Prostate gland (tissue), 2 donors: ENCODE measurements around the gene GZMM. TPM values are rescaled to one million over a fixed set of nuclear protein-coding genes. Genes with fewer than 3 reads are reported as not detected.
A peak's percentile ranks its signal among the peaks of the same experiment; 100 is the strongest.

Experiments used
- DNase-seq: peaks from one replicate; pipeline ENCODE4 v3.0.0-alpha.2; 2019; ENCODE audit warnings: low spot score
- H3K27ac ChIP-seq, 2 donors: fragments of 200-600 bp; sonication (generic); 2 replicates each; pipeline ENCODE4 v1.5.1; 2017 to 2019
- H3K27me3 ChIP-seq: fragments of 200-600 bp; sonication (generic); replicated peaks from 2 replicates; pipeline ENCODE4 v1.5.1; 2019; ENCODE audit not compliant: insufficient read depth
- H3K36me3 ChIP-seq, 2 donors: fragments of 200-600 bp; sonication (generic); 1 replicate in 1 of 2; 2 replicates in 1 of 2; pipeline versions ENCODE4 v1.5.1 to v1.8.1; 2017 to 2019
- H3K4me1 ChIP-seq: fragments of 200-600 bp; sonication (generic); replicated peaks from 2 replicates; pipeline ENCODE4 v1.5.1; 2019
- H3K4me3 ChIP-seq, 2 donors: fragments of 200-600 bp; sonication (generic); 2 replicates each; pipeline ENCODE4 v1.5.1; 2017 to 2019
- H3K9me3 ChIP-seq: fragments of 200-600 bp; sonication (generic); 2 replicates; pipeline ENCODE4 v1.5.1; 2017
- CTCF ChIP-seq, 4 experiments: fragments of 200-600 bp in 2 of 4; fragments of 450-650 bp in 2 of 4; sonication (generic) in 2 of 4; IDR thresholded peaks; 1 replicate in 3 of 4; 2 replicates in 1 of 4; pipeline ENCODE4 v1.5.1; 2016 to 2019; ENCODE audit warnings: antibody characterized with exemption in 4 of 4, mild to moderate bottlenecking in 2 of 4, moderate library complexity in 2 of 4
- POLR2A ChIP-seq: fragments of 450-650 bp; IDR thresholded peaks from one replicate; pipeline ENCODE4 v1.6.1; 2016; ENCODE audit warnings: antibody characterized with exemption, mild to moderate bottlenecking
- POLR2AphosphoS5 ChIP-seq: sonication (generic); formaldehyde crosslinking; IDR thresholded peaks from one replicate; pipeline ENCODE4 v1.6.1; 2017; ENCODE audit warnings: antibody characterized with exemption
- WGBS: methylation state at CpG from one replicate; pipeline ENCODE4 v1.1.5; 2018; 5-methylcytosine and 5-hydroxymethylcytosine counted together
- intact Hi-C: fragments of 100-400 bp; cut with DNase I; formaldehyde crosslinking; loops from one replicate; pipeline ENCODE4 v1.14.2; 2022
- total RNA-seq, 2 donors: library from RNA; depleted of rRNA; stranded (reverse); fragments of >200 nt; gene quantifications; one replicate each; pipeline ENCODE4 v1.1.0, GENCODE V29; 2016

Gene GZMM
- total RNA-seq, 2 donors from 2014 or later = 0.68 TPM; not detected in 1

DNA sequence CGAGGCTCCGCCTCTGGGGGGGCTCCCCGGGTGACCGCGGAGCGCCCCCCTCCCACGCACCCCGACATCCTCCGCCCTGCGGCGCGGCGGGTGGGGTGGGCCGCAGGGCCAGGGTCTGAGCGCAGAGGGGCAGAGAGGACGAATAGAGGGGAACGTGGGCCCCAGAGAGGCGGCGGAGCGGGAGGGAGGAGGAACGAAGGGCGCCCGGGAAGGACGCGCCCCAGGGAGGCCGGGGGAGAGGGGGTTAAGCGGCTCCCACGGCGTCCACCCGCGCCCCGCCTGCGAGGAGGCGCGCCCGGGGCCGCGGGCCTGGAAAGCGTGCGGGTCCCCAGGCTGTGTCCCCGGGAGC lies 46.9 kb downstream of the GZMM start:
- intact Hi-C loops = no loop called here
- TF ChIP-seq POLR2AphosphoS5 = no peak
- Histone ChIP-seq H3K4me3 (peak overlapping the region in 1 of 2 donors; percentile 21), H3K36me3 (no peaks in the 10 kb centered on the region), H3K9me3 (no peaks in the 10 kb centered on the region), H3K4me1 (peaks cover 5% of the 10 kb centered on the region), H3K27me3 (peaks cover 9% of the 10 kb centered on the region), H3K27ac (no peak overlapping the region)
- no peak for DNase-seq
- 11% methylated on average over 26 of the region's 41 CpGs for WGBS

DNA sequence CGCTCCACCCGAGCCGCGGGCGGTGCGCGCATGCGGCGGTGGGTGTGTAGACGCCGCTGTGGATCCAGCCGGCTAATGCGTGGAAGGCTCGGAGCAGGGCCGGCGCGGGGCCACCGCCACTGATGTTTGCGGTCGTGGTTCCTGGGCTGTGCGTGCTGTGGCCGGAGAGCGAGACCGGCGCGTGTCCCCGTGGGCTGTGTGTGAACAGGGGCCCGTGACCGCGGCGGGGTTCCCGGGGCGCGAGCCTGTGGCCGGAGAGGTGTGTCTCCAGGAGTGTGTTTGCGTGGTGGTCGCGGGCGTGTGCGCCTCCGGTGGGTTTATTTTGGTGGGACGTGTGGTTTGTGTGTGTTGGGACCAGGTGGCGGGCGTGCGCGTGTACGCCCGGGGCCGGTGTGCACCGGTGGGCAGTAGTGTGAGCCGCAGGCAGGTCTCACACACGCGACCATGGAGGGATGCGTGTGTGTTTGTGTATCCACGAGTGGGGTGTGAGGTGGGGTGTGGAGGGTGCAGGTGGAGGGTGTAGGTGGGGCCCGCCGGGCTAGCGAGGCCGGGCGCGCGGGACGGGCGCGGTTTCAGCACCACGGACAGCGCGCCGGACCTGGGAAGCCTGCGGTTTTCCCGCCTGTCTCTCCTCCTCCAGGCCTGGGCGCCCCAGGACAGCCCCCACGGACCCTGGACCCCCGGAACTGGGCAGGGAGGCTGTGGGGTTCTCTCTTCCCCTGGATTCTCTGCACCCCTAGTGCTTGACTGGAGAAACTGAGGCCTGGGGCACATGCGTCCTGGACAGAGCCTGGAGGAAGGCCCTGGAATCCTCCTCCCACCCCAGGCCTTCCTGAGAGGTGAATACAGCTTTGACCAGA lies 47.5 kb downstream of the GZMM start:
- no peak for TF ChIP-seq POLR2A
- no peak for TF ChIP-seq POLR2AphosphoS5
- no peak for TF ChIP-seq CTCF (IDR thresholded peaks at IDR 0.05)
- Histone ChIP-seq H3K4me1 (peaks cover 5% of the 10 kb centered on the region), H3K4me3 (no peak overlapping the region), H3K36me3 (no peaks in the 10 kb centered on the region), H3K27me3 (peaks cover 9% of the 10 kb centered on the region), H3K9me3 (no peaks in the 10 kb centered on the region), H3K27ac (no peak overlapping the region)
- intact Hi-C loops = no loop called here
- no peak for DNase-seq
- 32% methylated on average over 64 of the region's 75 CpGs for WGBS

DNA sequence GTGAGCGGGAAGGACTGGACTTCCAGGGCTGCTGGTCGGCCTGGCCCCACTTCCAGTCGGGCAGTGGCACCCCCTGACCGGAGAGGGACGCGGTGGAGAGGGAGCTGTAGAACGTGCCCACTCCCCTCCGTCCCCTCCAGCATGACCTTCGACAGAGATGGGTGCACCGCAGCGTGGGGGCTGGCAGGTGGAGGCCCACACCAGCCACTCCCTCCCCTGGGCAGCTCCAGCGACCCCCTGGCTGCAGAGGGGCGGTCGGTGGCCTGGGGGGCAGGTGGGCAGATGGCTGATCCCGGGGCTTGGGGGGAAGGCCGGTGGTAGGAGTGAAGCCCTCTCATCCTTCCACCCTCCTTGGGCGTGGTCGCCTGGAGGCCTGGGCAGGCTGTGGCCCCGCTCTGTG lies 48.2 kb downstream of the GZMM start:
- peaks cover 5% of the 10 kb centered on the region for H3K4me1 ChIP-seq
- intact Hi-C loops = no loop called here
- no peak overlapping the region for H3K4me3 ChIP-seq
- TF ChIP-seq CTCF (IDR thresholded peaks at IDR 0.05) = no peak
- no peak for TF ChIP-seq POLR2AphosphoS5
- TF ChIP-seq POLR2A = no peak
- DNase-seq = no peak
- no peaks in the 10 kb centered on the region for H3K9me3 ChIP-seq
- H3K27ac ChIP-seq = no peak overlapping the region
- peaks cover 9% of the 10 kb centered on the region for H3K27me3 ChIP-seq
- no peaks in the 10 kb centered on the region for H3K36me3 ChIP-seq
- WGBS = 86% methylated on average over 12 of the region's 19 CpGs

- Histone ChIP-seq H3K4me1 (peaks cover 3% of the 10 kb centered on the region), H3K27ac (no peak overlapping the region), H3K27me3 (peaks cover 9% of the 10 kb centered on the region), H3K9me3 (no peaks in the 10 kb centered on the region), H3K4me3 (no peak overlapping the region), H3K36me3 (no peaks in the 10 kb centered on the region)
- no peak for DNase-seq
- intact Hi-C loops = no loop called here
- WGBS = 87% methylated on average over 18 of the region's 18 CpGs
- no peak for TF ChIP-seq CTCF (IDR thresholded peaks at IDR 0.05)
- TF ChIP-seq POLR2A = no peak
- no peak for TF ChIP-seq POLR2AphosphoS5
Measured at GRCh38 chr19:593055-593454, 49.2 kb downstream of the GZMM start.

DNA sequence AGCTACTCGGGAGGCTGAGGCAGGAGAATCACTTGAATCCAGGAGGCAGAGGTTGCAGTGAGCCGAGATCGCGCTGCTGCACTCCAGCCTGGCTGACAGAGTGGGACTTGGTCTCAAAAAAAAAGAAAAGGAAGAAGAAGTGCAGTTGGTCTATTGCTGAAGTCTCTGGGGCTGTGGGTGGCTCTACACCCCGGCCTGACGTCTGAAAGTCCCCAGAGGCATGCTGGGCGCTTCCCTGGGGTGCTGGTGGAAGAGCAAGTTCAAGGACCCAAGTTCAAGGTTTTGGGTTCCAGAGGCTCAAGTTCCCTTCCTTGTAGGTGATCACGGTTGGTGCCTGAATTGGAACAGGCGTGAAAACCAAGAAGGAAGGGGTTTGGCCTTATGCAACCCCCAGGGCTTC lies 49.7 kb downstream of the GZMM start:
- no peaks in the 10 kb centered on the region for H3K4me1 ChIP-seq
- no peak overlapping the region for H3K4me3 ChIP-seq
- H3K36me3 ChIP-seq = no peaks in the 10 kb centered on the region
- H3K27ac ChIP-seq = no peak overlapping the region
- H3K9me3 ChIP-seq = no peaks in the 10 kb centered on the region
- 61% methylated on average over 9 of the region's 9 CpGs for WGBS
- H3K27me3 ChIP-seq = peaks cover 9% of the 10 kb centered on the region
- TF ChIP-seq CTCF (IDR thresholded peaks at IDR 0.05) (no peak), POLR2A (no peak), POLR2AphosphoS5 (no peak)
- intact Hi-C loops = no loop called here
- DNase-seq = no peak
